ENCODE data around the gene HNRNPA1L2. TPM values are rescaled to one million over a fixed set of nuclear protein-coding genes. Genes with fewer than 3 reads are reported as not detected.
"Not testable (repeated sequence)": the region's sequence is repeated elsewhere in the genome, so short reads cannot be mapped to it uniquely, and the experiment has no call there.

The HNRNPA1L2 gene
- total RNA-seq, 1 donor from 2014 or later: 4.7 TPM

DNA sequence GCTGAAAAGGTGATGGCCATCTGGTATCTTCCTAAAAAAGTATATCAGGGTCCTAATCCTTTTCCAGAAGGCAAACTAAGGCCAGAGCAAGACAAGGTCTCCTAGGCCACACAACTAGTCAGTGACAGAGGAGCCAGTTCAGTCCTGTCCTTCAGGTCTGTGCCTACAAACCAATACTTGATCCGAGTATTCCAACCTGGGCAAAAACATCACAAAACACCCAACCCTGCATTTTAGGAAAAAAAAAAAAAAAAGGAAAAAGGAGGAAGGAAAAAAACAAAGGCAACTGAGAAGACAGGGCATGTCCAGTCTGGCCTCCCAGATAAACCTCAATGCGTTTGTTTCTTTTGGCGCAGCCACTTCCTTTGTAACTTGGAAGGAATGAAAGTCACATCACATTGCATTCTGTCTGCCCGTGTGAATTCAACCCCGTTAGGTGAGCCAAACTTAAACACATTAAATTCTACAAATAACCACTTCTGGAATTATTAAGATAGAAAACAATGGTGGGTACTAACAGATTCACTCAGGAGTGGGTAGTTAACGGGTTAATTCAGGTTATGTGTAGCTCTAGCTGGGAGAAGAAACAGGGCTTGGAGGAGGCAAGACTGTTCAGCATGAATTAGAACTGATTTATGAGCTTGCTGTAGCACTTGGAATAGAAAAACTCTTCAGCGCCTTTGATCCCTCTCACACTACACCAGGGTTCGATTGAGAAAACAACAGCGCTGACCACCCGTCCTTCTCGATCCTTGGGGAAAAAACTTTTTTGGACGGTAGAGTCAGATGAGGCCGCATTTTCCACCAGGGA lies 43.0 kb upstream of the HNRNPA1L2 start:
- peak; percentile 23 for DNase-seq (ENCODE audit: low spot score)
- Histone ChIP-seq H3K27ac (no peak overlapping the region), H3K4me3 (peak overlapping the region; percentile 57), H3F3A (ENCODE audit: low read depth) (no peaks in the 10 kb centered on the region), H3K36me3 (no peaks in the 10 kb centered on the region), H3K9me3 (ENCODE audit: low read depth) (no peaks in the 10 kb centered on the region), H2AFZ (replicated peaks) (peak overlapping the region; percentile 98), H3K9ac (no peak overlapping the region), H3K27me3 (no peaks in the 10 kb centered on the region), H3K79me2 (ENCODE audit: low read depth) (no peaks in the 10 kb centered on the region), H3K4me2 (peak overlapping the region; percentile 89), H4K20me1 (ENCODE audit: low read depth) (no peaks in the 10 kb centered on the region), H3K4me1 (peaks cover 12% of the 10 kb centered on the region)
- H3K36me3 Mint-ChIP-seq: no peaks in the 10 kb centered on the region
- H3K9me3 Mint-ChIP-seq: no peaks in the 10 kb centered on the region
- TF ChIP-seq, protein P1, sequence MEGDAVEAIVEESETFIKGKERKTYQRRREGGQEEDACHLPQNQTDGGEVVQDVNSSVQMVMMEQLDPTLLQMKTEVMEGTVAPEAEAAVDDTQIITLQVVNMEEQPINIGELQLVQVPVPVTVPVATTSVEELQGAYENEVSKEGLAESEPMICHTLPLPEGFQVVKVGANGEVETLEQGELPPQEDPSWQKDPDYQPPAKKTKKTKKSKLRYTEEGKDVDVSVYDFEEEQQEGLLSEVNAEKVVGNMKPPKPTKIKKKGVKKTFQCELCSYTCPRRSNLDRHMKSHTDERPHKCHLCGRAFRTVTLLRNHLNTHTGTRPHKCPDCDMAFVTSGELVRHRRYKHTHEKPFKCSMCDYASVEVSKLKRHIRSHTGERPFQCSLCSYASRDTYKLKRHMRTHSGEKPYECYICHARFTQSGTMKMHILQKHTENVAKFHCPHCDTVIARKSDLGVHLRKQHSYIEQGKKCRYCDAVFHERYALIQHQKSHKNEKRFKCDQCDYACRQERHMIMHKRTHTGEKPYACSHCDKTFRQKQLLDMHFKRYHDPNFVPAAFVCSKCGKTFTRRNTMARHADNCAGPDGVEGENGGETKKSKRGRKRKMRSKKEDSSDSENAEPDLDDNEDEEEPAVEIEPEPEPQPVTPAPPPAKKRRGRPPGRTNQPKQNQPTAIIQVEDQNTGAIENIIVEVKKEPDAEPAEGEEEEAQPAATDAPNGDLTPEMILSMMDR (IDR thresholded peaks at IDR 0.05): no peak
- H3K4me1 Mint-ChIP-seq: peaks cover 21% of the 10 kb centered on the region
- H3K27me3 Mint-ChIP-seq (ENCODE audit: insufficient read depth, low read depth): no peaks in the 10 kb centered on the region
- peak overlapping the region; percentile 84 for H3K4me3 Mint-ChIP-seq
- H3K27ac Mint-ChIP-seq: peak overlapping the region; percentile 94

DNA sequence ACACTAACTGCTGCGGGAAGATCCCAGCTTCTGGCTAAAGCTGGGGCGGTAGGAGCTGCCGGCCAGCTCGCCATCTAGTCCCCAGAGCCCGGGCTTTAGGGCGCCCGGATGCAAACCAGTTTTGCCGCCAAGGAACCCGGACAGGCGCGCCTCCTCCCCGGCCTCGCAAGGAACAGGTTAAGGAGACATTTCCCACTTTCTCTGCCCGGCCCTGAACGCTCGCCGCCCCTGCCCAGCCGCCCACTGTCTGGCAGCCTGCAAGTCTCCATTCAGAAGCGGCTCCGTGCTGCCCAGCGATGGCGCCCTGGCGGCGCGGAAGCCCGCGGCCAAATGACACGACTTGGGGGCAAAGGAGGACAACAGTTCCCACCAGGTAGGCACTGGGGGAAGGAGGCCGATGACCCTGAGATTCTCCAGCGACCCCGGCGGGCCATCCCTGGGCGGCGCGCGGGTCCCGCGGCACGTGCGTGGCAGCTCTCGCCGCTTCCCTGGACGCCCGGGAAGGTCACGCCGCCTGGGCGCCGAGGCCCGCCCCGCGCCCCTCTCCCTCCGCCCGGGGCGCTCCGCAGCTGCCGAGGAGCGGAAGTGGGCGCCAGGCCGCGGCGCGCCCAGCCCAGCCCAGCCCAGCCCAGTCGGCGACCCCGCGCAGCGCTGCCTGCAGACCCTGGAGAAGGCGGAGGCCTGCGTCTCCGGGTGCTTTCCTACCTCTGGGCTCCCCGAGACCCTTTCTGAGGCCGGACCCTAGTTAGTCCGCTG lies 42.2 kb upstream of the HNRNPA1L2 start:
- Mint-ChIP-seq H3K4me1 (peaks cover 21% of the 10 kb centered on the region), H3K36me3 (no peaks in the 10 kb centered on the region), H3K27me3 (ENCODE audit: insufficient read depth, low read depth) (no peaks in the 10 kb centered on the region), H3K4me3 (peak overlapping the region; percentile 84), H3K9me3 (no peaks in the 10 kb centered on the region), H3K27ac (peak overlapping the region; percentile 94)
- peak overlapping the region; percentile 57 for H3K4me3 ChIP-seq
- H2AFZ ChIP-seq (replicated peaks): peak overlapping the region; percentile 98
- no peaks in the 10 kb centered on the region for H4K20me1 ChIP-seq (ENCODE audit: low read depth)
- no peak overlapping the region for H3K27ac ChIP-seq
- DNase-seq (ENCODE audit: low spot score): peak; percentile 71
- H3K9me3 ChIP-seq (ENCODE audit: low read depth): no peaks in the 10 kb centered on the region
- H3F3A ChIP-seq (ENCODE audit: low read depth): no peaks in the 10 kb centered on the region
- no peaks in the 10 kb centered on the region for H3K79me2 ChIP-seq (ENCODE audit: low read depth)
- H3K36me3 ChIP-seq: no peaks in the 10 kb centered on the region
- TF ChIP-seq, protein P1 (IDR thresholded peaks at IDR 0.05): no peak
- TF ChIP-seq EZH2phosphoT487 (IDR thresholded peaks at IDR 0.05) (no peak), EZH2 (IDR thresholded peaks at IDR 0.05) (no peak)
- H3K4me1 ChIP-seq: peaks cover 12% of the 10 kb centered on the region
- H3K9ac ChIP-seq: no peak overlapping the region
- peak overlapping the region; percentile 89 for H3K4me2 ChIP-seq
- H3K27me3 ChIP-seq: no peaks in the 10 kb centered on the region

DNA sequence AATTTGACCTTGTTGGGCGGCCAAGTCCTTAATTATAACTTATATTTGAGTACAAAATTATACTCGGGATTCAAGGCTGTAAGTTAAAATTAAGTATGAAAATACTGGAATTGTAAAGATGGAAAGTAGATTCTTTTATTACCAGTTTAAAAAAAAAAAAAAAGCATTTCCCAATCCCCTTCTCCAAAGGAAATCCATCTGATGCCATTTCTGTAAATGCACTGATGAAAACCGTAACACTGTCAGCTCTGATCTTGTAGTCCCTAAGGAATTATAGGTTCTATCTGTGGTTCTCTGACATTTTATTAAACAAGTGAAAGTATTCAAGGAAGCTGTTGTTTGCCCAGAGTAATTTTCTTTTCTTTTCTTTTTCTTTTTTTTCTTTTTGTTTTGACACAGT lies 41.6 kb upstream of the HNRNPA1L2 start:
- Histone ChIP-seq H2AFZ (replicated peaks) (peak overlapping the region; percentile 98), H3K27ac (no peak overlapping the region), H3K36me3 (no peaks in the 10 kb centered on the region), H3K4me3 (peak overlapping the region; percentile 57), H3K4me2 (peak overlapping the region; percentile 89), H3F3A (ENCODE audit: low read depth) (no peaks in the 10 kb centered on the region), H3K79me2 (ENCODE audit: low read depth) (no peaks in the 10 kb centered on the region), H3K9ac (no peak overlapping the region), H3K9me3 (ENCODE audit: low read depth) (no peaks in the 10 kb centered on the region), H4K20me1 (ENCODE audit: low read depth) (no peaks in the 10 kb centered on the region), H3K27me3 (no peaks in the 10 kb centered on the region), H3K4me1 (peaks cover 12% of the 10 kb centered on the region)
- H3K36me3 Mint-ChIP-seq: no peaks in the 10 kb centered on the region
- no peaks in the 10 kb centered on the region for H3K27me3 Mint-ChIP-seq (ENCODE audit: insufficient read depth, low read depth)
- DNase-seq (ENCODE audit: low spot score): no peak
- TF ChIP-seq, protein P1 (IDR thresholded peaks at IDR 0.05): no peak
- H3K27ac Mint-ChIP-seq: no peak overlapping the region
- peaks cover 21% of the 10 kb centered on the region for H3K4me1 Mint-ChIP-seq
- no peaks in the 10 kb centered on the region for H3K9me3 Mint-ChIP-seq
- peak overlapping the region; percentile 79 for H3K4me3 Mint-ChIP-seq

DNA sequence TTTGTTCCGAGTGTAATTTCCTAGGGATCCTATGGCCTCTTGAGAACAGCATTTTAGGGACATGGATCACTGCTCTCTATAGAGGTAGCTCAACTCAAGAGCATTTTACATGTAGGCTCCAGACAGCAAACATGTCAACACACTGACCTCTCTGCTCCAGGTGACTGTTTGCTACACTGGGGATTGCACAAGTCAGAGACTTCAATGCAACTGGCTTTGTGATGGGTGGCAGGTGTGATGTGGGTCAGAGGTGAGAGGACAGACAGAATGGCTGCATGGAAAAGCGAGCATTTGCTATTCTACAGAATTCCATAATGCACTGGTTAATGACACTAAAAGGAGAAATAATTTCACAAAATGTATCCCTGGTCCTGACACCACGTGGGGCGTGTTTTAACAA lies 38.9 kb upstream of the HNRNPA1L2 start:
- peaks cover 12% of the 10 kb centered on the region for H3K4me1 ChIP-seq
- not testable (repeated sequence) for H3K79me2 ChIP-seq (ENCODE audit: low read depth); H3K27me3 Mint-ChIP-seq (ENCODE audit: insufficient read depth, low read depth); H4K20me1 ChIP-seq (ENCODE audit: low read depth); H3K27ac ChIP-seq; H3K36me3 ChIP-seq; H3K9me3 ChIP-seq (ENCODE audit: low read depth); H3K27ac Mint-ChIP-seq; H3K4me3 ChIP-seq; H3K4me2 ChIP-seq; H3F3A ChIP-seq (ENCODE audit: low read depth); H3K36me3 Mint-ChIP-seq; DNase-seq (ENCODE audit: low spot score); H3K9me3 Mint-ChIP-seq; H2AFZ ChIP-seq (replicated peaks); H3K4me3 Mint-ChIP-seq; H3K27me3 ChIP-seq; H3K9ac ChIP-seq
- H3K4me1 Mint-ChIP-seq: peaks cover 28% of the 10 kb centered on the region

DNA sequence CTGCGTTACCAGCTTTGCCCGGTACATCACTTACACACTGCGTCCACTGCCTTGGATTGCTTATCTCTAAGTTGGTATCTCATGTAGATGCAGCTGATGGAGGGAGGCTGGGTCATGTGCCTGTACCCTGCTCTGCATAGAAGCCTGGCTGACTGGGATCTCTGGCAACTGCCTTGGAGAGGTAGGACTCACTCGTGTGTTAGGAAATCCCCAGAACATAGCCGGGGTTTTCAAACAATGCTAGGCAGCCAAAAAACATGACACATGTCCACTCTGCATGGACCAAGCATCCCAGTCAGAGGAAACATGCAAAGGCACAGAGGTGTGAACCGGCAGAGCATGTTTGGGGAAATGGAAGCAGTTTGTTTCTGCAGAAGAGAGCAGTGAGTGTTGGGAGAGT lies 36.1 kb upstream of the HNRNPA1L2 start:
- not testable (repeated sequence) for H3K27ac Mint-ChIP-seq; H3F3A ChIP-seq (ENCODE audit: low read depth)

More for the DNA sequence above, 36.1 kb upstream of the HNRNPA1L2 start:
- not testable (repeated sequence) for H3K9me3 ChIP-seq (ENCODE audit: low read depth); H3K79me2 ChIP-seq (ENCODE audit: low read depth); DNase-seq (ENCODE audit: low spot score); H3K27me3 ChIP-seq; H3K4me2 ChIP-seq; H3K4me3 ChIP-seq; H3K27ac ChIP-seq; H3K4me1 ChIP-seq; H3K9me3 Mint-ChIP-seq; H3K27me3 Mint-ChIP-seq (ENCODE audit: insufficient read depth, low read depth); H3K9ac ChIP-seq; H2AFZ ChIP-seq (replicated peaks); H3K36me3 ChIP-seq; H3K36me3 Mint-ChIP-seq; H4K20me1 ChIP-seq (ENCODE audit: low read depth)
- Mint-ChIP-seq H3K4me3 (peak overlapping the region; percentile 64), H3K4me1 (peaks cover 19% of the 10 kb centered on the region)
